HS-5 (cell line): Measurements from ENCODE around the gene DPYSL4.

ENCODE experiments used
- DNase-seq: peaks from one replicate; pipeline ENCODE4 v3.0.0-alpha.2; 2012; ENCODE audit warnings: low read depth

The DPYSL4 gene

GRCh38 chr10:132163826-132164515 is 22.8 kb upstream of the DPYSL4 start:
- DNase-seq: no peak

- DNase-seq: no peak
Observed at GRCh38 chr10:132164761-132165278, 21.9 kb upstream of the DPYSL4 start.

GRCh38 chr10:132165416-132165980 is 21.2 kb upstream of the DPYSL4 start:
- no peak for DNase-seq

GRCh38 chr10:132166216-132166950 is 20.4 kb upstream of the DPYSL4 start:
- DNase-seq: no peak

GRCh38 chr10:132167041-132167674 is 19.6 kb upstream of the DPYSL4 start:
- DNase-seq: no peak

- DNase-seq: no peak
Observed at GRCh38 chr10:132167976-132168375, 18.8 kb upstream of the DPYSL4 start.

- DNase-seq: no peak
Observed at GRCh38 chr10:132168571-132169030, 18.1 kb upstream of the DPYSL4 start.

GRCh38 chr10:132169031-132169765 is 17.6 kb upstream of the DPYSL4 start:
- DNase-seq: no peak

- DNase-seq: no peak
Observed at GRCh38 chr10:132169766-132170560, 16.8 kb upstream of the DPYSL4 start.

GRCh38 chr10:132170561-132171361 is 16.0 kb upstream of the DPYSL4 start:
- no peak for DNase-seq

- no peak for DNase-seq
Observed at GRCh38 chr10:132172091-132173066, 14.4 kb upstream of the DPYSL4 start.

- DNase-seq: no peak
Observed at GRCh38 chr10:132173185-132173584, 13.6 kb upstream of the DPYSL4 start.

- DNase-seq: no peak
Observed at GRCh38 chr10:132174237-132174636, 12.5 kb upstream of the DPYSL4 start.

- DNase-seq: no peak
Observed at GRCh38 chr10:132175408-132175807, 11.3 kb upstream of the DPYSL4 start.

GRCh38 chr10:132175907-132176581 is 10.7 kb upstream of the DPYSL4 start:
- DNase-seq: no peak

- no peak for DNase-seq
Observed at GRCh38 chr10:132176623-132177500, 9.9 kb upstream of the DPYSL4 start.

- DNase-seq: no peak
Observed at GRCh38 chr10:132178046-132178445, 8.7 kb upstream of the DPYSL4 start.
